Stimulated activated CD8-positive, alpha-beta memory T cell treated with anti-CD3 and anti-CD28 coated beads, Interleukin-7, amount 100 ng/mL, for 1 hour (primary cell): ENCODE measurements around the gene GPR32.
"Not testable (repeated sequence)": the region's sequence is repeated elsewhere in the genome, so short reads cannot be mapped to it uniquely, and the experiment has no call there.

Source experiments
- DNase-seq, 2 donors: peaks; one replicate each; pipeline ENCODE4 v3.0.0-alpha.2; 2020; ENCODE audit warnings: low read depth in 2 of 2

GPR32 gene

DNA sequence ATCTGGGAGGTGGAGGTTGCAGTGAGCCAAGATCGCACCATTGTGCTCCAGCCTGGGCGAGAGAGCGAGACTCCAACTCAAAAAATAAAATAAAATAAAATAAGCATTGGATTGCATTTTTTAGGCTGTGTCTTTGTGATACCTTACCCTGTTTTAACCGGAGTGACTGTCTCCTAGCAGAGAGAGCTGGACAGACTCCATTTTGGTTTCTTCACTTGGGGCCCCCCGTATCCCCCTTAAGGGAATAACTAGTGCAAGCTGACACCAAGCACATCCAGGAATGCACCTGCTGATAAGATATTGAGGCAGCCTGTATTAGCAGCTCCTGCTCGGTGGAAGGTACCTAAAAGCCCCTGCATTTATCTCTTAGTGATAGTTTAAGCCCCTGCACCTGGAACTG lies 20.8 kb upstream of the GPR32 start:
- no peak for DNase-seq

DNA sequence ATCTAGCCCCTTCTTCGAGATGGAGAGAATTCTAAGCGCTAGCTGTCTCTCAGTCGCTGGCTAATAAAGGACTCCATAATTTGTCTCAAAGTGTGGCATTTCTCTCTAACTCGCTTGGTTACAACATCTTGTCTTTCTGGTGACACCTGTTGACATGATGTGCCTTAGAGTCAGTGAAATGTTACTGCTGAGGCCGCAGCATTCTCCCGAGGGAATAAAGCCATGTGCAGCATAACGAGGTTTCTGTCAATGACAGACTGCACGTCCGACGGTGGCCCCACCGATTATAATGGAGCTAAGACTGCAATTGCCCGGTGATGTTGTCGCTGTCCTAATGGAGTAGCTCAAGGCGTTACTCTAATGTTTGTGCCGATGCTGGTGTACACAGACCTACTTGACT lies 20.3 kb upstream of the GPR32 start:
- DNase-seq = no peak

DNA sequence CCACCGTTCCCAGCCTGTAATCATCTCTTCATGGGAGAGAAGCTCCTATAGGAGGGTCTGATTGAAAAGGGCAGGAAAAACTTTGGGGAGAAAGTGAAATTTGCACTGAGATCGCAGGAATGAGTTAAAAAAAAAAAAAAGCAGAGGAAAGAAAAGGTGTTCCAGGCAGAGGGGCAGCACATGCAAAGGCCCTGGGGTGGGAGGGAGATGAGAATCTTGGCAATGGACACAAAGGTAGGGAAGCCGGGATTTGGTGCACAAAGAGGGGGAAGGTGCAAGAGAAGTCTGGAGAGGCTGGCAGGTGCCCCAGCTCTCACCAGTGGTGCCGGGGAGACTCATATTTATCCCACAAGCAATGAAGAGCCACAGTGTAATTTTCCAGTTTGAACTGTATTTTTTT lies 16.4 kb upstream of the GPR32 start:
- no peak for DNase-seq

DNA sequence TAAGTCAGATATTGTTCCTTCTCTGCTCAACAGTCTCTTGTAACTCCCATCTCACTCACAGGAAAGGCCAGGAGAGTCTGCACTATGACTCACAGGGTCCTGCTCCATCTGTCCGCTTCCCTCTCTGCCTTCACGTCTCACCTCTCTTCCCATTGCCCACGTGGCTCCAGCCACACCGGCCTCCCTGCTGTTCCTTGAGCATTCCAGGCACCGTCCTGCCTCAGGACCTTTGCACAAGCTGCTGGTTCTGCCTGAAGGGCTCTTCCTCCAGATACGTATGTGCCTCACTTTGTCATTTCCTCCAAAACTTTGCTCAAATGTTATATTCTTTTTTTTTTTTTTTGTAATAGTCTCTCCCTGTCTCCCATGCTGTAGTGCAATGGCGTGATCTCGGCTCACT lies 14.0 kb upstream of the GPR32 start:
- DNase-seq = not testable (repeated sequence)

DNA sequence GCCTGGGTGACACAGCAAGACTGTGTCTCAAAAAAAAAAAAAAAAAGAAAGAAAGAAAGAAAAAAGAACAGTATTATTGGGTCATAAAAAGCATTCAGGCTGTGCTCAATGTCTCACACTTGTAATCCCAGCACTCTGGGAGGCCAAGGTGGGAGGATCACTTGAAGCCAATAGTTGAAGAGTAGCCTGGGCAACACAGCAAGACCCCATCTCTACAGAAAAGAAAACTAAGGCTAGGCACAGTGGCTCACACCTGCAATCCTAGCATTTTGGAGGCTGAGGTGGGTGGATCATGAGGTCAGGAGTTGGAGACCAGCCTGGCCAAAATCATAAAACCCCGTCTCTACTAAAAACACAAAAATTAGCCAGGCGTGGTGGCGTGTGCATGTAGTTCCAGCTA lies 12.6 kb upstream of the GPR32 start:
- DNase-seq = not testable (repeated sequence)

DNA sequence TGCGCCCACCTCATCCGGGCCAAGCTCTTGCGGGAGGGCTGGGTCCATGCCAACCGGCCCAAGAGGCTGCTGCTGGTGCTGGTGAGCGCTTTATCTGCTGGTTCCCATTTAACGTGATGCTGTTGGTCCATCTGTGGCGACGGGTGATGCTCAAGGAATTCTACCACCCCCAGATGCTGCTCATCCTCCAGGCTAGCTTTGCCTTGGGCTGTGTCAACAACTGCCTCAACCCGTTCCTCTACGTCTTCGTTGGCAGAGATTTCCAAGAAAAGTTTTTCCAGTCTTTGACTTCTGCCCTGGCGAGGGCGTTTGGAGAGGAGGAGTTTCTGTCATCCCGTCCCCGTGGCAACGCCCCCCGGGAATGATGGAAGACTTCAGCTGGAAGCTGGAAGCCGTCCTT lies 11.2 kb upstream of the GPR32 start:
- DNase-seq = not testable (repeated sequence)

DNA sequence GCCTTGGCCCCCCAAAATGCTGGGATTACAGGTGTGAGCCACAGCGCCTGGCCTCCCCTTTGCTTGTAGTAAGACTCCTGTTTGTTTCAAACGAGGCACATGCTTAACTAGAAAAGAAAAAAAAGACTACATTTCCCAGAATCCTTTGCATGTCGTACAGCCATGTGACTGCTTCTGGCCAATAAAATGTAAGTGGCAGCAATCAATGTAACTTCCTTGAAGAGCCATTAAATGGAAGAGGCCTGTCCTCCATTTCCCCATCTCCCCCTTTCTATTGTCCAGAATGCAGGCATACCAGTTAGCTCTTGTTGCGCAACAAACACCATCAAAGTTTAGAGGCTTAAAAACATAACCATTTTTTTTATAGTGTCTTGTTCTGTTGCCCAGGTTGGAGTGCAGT lies 10.4 kb upstream of the GPR32 start:
- no peak for DNase-seq

DNA sequence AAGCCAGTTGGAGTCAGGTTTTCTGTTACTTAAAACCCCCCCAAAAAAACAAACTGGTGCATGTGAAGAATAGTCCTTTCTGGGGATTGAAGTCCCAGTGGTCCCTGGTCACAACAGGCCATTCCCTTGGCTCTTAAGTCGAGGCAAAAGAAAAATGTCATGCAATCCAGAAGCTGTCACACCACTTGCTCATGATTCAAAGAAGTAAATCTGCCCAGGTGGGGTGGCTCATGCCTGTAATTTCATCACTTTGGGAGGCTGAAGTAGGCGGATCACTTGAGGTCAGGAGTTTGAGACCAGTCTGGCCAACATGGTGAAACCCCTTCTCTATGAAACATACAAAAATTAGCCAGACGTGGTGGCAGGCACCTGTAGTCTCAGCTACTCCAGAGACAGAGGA lies 8.8 kb upstream of the GPR32 start:
- not testable (repeated sequence) for DNase-seq

DNA sequence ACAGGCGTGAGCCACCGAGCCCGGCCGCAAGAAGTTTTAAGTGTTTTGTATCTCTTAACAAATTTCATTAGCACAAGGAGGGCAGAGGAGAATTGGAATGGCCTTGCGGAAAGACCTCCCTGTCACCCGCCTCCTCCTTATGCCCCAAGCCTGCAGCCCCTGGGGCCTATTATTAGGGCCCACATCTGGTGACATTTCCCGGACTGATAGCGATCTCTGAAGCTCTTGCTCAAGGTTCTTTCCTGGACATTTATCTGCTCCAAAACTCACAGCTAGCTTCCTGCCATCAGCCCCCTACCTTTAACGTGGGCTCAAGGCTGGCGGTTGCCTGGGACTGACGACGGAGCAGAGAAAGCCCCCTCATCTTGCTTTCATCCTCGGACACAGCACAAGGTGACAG lies 6.7 kb upstream of the GPR32 start:
- not testable (repeated sequence) for DNase-seq

DNA sequence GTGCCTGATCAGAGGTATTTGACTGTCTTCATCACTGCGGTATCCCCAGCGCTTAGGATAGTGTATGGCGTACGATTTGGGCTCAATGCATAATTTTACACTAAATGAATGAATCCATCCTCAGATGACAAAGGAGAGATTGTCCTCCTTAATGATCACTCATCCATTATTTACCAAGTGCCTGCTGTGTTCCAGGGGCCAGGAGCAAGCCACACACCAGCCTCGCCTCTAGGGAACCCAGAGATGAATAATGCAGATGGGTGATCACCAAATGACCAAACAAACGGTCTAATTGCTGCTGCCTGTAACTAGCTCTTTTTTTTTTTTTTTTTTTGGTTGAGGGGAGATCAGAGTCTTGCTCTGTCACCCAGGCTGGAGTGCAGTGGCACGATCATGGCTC lies 5.9 kb upstream of the GPR32 start:
- DNase-seq = no peak

DNA sequence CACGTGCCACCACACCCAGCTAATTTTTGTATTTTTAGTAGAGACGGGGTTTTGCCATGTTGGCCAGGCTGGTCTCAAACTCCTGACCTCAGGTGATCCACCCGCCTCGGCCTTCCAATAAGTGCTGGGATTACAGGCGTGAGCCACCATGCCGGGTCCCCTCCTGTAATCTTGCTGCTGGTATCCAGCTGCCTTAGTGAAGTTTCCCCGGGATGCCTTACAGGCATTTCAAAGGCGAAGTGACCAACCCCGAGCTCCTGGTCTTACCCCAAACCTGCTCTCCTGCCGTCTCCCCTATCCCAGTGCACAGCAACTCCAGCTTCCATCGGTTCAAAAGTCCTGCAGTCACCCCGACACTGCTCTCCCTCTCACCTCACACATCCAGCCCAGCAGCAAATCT lies 3.5 kb upstream of the GPR32 start:
- DNase-seq = not testable (repeated sequence)

DNA sequence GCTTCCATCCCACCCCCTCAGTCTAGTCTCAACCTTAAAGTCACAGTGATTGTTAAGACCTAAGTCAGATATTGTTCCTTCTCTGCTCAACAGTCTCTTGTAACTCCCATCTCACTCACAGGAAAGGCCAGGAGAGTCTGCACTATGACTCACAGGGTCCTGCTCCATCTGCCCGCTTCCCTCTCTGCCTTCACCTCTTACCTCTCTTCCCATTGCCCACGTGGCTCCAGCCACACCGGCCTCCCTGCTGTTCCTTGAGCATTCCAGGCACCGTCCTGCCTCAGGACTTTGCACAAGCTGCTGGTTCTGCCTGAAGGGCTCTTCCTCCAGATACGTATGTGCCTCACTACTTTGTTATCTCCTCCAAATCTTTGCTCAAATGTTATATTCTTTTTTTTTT lies 3.0 kb upstream of the GPR32 start:
- DNase-seq = not testable (repeated sequence)

DNA sequence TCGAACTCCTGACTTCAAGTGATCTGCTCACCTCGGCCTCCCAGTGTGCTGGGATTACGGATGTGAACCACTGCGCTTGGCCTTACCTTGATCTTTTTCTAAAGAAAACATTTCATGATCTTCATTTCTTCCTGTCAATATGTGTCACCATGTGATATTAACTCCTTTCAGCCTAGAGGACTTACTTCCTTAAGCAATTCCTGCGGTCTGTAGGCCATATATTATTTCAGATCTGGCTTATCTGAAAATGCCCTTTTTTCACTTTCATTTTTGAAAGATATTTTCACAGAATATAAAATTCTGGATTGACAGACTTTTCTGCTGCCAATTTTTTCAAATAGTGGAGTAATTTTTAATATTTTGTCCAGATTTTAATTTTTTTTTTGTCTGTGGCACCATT lies 2.0 kb upstream of the GPR32 start:
- no peak for DNase-seq

DNA sequence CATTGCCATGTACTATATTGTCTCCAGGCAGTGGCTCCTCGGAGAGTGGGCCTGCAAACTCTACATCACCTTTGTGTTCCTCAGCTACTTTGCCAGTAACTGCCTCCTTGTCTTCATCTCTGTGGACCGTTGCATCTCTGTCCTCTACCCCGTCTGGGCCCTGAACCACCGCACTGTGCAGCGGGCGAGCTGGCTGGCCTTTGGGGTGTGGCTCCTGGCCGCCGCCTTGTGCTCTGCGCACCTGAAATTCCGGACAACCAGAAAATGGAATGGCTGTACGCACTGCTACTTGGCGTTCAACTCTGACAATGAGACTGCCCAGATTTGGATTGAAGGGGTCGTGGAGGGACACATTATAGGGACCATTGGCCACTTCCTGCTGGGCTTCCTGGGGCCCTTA lies 624 bp downstream of the GPR32 start:
- no peak for DNase-seq

DNA sequence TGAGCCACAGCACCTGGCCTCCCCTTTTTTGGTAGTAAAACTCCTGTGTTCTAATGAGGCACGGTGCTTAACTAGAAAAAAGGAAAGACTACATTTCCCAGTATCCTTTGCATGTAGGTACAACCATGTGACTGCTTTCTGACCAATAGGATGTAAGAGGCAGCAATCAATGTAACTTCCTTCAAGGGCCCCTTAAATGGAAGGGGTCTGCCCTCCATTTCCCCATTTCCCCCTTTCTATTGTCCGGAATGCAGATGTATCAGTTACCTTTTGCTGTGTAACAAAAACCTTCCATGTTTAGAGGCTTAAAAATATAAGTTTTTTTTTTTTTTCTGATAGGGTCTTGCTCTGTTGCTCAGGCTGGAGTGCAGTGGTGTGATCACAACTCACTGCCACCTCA lies 2.2 kb downstream of the GPR32 start:
- DNase-seq = no peak

DNA sequence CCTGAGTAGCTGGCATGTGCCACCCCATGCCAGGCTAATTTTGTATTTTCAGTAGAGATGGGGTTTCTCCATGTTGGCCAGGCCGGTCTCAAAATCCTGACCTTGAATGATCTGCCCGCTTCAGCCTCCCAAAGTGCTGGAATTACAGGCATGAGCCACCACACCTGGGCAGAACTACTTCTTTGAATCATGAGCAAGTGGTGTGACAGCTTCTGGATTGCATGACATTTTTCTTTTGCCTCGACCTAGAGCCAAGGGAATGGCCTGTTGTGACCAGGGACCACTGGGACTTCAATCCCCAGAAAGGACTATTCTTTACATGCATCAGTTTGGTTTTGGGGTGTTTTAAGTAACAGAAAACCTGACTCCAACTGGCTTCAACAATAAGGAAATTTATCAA lies 2.6 kb downstream of the GPR32 start:
- not testable (repeated sequence) for DNase-seq

DNA sequence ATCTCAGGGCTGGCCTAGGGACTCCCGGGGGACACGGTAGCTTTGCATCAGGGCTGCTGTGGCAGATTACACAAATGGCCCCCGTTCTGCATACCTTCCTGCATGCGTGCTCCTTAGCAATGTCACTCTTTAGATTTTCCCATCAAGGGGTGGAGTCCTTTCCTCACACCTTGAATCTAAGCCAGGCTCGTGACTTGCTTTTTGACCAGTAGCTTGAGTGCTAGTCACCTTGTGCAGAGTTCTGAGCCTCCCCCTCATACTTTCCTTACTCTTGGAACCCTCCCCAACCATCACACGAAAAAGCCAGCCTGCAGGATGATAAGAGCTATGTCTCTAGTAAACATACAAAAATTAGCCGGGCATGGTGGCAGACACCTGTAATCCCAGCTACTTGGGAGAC lies 3.2 kb downstream of the GPR32 start:
- DNase-seq = not testable (repeated sequence)

DNA sequence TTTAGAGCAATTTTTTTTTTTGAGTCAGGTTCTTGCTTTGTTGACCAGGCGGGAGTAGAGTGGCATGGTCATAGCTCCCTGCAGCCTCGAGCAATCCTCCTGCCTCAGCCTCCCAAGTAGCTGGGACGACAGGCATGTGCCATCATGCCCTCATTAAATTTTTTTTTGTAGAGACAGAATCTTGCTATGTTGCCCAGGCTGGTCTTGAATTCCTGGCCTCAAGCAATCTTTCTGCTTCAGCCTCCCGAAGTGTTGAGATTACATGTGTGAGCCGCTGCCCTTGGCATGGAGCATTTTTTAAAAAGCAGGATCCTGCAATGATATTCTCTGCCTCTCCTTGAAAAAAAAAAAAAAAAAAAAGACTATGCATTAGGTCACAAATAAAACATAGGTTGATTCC lies 5.9 kb downstream of the GPR32 start:
- no peak for DNase-seq

DNA sequence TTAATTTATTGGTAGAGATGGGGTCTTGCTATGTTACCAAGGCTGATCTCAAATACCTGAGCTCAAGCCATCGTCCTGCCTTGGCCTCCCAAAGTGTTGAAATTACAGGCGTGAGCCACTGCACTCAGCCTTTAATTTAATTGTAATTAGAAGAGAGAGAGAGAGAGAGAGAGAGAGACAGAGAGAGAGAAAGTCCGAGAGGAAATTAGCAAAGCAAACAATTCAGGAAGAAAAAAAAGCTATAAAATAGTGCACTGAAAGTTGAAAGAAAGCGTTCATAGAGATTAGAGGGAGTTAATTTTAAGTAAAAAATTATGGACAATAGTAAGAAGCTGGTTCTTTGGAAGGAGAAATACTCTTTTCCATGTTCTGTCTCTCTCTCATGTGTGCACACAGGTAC lies 7.0 kb downstream of the GPR32 start:
- DNase-seq = no peak

DNA sequence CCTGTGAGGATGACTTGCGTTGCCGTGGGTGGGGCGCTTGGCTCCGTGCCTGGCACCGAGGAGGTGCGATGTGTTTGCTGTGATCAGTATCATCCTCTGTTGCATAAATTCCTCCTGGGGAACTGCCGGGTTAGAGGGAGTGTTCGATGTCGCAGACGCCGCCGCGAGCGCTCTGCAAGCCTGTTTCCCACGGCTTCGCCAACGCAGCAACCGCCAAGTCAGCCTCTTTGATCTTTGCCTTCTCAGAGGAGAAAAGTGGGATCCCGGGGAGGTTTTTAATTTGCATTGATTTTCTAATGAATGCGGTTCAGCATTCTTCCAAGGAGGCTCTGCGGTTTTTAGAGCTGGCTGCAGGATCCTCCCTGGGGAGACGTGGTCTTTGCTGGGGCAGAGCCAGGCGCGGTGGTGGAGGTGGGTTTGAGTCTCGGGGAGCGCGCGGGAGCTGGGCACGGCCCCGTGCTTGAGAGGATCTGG lies 7.6 kb downstream of the GPR32 start:
- no peak for DNase-seq

DNA sequence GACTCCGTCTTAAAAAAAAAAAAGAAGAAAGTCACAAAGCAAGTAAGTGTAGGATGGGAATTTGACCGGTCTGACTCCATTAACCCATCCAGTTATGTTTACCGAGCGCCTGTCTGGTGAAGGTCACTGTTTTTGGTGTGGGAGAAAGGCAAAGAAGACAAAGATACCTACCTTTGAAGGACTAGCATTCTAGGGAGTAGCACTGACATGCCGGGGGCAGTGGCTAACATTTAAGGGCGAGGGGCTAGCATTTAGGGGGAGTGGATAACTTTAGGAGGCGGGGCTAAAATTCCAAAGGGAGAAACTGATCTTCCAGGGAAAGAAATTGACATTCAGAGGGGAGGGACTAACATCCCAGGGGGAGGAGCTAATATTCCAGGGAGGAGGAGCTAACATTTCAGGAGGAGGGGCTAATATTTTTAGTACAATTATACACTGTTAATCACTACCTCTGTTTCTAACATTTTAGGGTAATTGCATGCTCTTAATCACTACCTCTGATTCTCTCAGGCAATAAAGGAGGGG lies 8.7 kb downstream of the GPR32 start:
- no peak for DNase-seq

DNA sequence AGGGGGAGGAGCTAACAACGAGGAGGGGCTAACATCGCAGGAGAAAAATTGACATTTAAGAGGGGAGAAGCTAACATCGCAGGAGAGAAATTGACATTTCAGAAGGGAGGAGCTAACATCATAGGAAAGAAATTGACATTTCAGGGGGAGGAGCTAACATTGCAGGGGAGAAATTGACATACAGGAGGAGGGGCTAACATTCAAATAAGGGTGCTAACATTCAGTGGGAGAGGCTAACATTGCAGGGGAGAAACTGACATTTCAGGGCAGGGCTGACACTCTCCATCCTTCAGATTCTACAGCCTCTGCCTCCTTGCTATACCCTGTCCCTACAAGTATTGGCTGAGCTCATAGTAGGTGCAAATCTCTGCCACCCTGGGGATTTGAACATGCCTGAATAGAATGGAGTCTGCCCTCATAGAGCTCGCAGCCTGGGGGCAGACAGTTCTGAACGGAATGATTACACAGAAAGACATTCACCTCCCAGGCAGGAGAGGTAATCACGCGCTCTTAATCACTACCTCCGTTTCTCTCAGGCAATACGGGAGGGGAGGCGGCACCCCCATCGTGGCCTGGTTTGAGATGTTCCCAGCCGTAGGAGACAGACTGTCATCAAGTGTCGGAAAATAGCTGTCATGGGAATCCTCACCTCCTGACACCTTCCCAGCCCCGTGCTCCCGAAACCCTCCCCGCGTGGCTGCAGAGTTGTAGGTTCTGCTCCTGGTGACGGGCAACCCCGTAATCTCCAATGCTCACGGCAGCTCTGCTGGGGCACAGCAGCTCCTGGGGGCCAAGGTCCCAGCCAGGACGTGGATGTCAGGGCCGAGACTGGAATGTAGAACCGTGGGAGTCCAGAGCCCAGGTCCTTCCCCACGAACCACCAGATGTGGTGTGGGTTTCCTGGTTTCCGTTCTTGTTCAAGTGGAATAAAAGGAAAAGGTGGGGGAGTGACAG lies 9.5 kb downstream of the GPR32 start:
- no peak for DNase-seq

DNA sequence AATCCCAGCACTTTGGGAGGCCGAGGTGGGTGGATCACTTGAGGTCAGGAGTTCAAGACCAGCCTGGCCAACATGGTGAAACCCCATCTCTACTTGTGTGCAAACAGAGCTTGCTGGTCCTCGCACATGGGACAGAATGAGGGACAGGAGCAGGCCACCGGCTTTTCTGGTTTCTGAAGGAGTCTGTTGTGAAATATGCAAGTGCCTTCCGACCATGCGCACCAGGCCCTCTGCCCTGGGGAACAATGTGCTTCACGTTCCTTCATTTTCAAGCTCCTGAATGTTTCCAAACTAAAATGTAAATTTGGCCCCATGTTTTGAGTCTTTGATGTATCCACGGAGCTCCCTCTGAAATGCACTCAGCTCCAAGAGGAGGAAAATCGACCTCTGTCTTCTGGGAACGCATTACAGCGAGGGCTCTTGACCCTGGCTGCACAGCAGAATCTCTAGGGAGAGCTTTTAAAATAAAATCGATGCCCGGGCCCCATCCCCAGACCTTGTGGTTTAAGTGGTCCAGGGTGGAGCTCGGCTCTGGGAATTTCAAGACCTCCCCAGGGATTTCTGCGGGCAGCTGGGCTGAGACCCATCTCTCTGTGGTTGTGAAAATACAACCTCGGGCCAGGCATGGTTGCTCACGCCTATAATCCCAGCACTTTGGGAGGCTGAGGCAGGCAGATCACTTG lies 10.6 kb downstream of the GPR32 start:
- DNase-seq = no peak
